ENCODE results near the gene ID1.

DNA sequence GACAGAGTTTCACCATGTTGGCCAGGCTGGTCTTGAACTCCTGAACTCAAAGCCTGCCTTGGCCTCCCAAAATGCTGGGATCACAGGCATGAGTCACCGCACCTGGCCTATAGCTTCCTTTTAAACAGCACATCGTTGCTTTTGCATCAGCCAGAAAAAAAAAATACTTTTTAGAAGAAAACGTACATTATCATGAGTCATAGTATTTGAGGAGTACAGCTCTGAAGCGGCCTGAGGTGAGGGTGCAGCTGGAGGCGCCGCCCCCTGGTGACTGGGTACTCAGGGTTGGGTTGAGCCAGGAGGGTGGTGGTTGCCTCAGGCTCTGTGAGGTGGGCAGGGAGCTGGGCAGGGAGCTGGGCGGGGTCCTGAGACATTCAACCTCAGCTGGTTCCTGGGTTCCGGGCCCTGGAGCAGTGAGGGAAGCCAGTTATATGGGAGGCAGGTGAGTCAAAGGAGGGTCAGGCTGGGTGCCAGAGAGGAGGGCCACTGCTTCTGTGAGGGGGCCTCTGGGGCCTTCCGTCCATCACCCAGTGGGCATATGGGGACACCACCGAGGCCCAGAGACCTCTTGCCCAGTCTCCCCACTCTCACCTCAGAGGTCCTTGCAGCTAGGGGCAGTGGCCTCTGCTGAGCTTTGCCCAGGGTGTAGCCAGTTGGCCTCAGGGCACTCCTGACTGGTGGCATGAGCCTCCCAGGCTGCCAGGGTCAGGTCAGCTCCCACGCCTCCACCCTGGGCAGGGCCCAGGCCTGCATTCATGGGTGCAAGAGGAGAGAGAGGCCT, 11.7 kb upstream of the ID1 start:
- TF ChIP-seq CTCF (IDR thresholded peaks at IDR 0.05) (no peak), KDM1A (IDR thresholded peaks at IDR 0.05; ENCODE audit: low read depth) (no peak), RFX5 (IDR thresholded peaks at IDR 0.05) (no peak), TP53 (CRISPR knock-in tag; IDR thresholded peaks at IDR 0.05) (peak; percentile 64; the same call in 1 of the 2 replicates), HDAC2 (IDR thresholded peaks at IDR 0.05) (no peak), JUN (IDR thresholded peaks at IDR 0.05) (peak; percentile 70 to 86), POLR2A (IDR thresholded peaks at IDR 0.05; ENCODE audit: low read length) (peak; percentile 39), BHLHE40 (IDR thresholded peaks at IDR 0.05; ENCODE audit: low read depth, low read length) (no peak), JUNB (IDR thresholded peaks at IDR 0.05) (peak; percentile 82)

All from A549 (cell line).